ENCODE measurements around the gene PTPRN. TPM values are rescaled to one million over a fixed set of nuclear protein-coding genes. Genes with fewer than 3 reads are reported as not detected.

Gene PTPRN
- total and polyA plus RNA-seq, 9 of the 15 experiments (the other 6 are each of a cell fraction or from before 2014, with no cell fraction given) = 0.15 to 2.4 (median 0.43) TPM; not detected in 1

DNA sequence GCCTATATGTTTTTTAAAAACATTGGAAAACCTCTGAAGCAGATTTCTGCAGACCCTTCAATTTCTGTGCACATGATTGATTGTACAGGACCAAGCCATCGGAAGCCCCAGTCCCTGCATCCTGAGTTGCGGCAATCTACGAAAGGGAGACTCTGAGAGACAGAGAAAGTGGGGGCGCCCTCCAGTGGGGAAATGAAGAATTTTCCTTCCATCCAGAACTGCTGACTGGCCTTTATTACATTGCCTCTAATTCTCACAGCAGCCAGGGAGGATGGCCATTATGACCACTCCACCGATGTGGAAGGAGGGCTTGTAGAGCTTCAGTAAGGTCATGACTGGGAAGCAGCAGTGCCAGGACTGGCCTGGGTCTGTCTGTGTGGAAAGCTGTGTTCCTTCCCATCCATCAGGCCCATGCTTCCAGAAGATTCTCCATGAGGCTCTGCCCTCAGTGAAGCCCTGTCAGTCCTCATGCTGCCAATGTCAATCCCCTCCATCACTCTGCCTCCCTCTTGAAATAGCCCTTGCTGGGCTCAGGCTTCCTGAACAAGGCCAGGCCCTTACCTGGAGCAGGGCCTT is 43.3 kb upstream of the PTPRN start (continued):
- TF ChIP-seq NCOA4 (IDR thresholded peaks at IDR 0.05; ENCODE audit: partially characterized antibody) (no peak), MTF1 (CRISPR knock-in tag; IDR thresholded peaks at IDR 0.05; ENCODE audit: borderline replicate concordance) (no peak), TCFL5 (CRISPR knock-in tag; conservative IDR thresholded peaks at IDR 0.05) (no peak), GTF2E2 (tag; IDR thresholded peaks at IDR 0.05) (no peak), SRSF9 (IDR thresholded peaks at IDR 0.05; ENCODE audit: borderline replicate concordance, low read depth, low read length) (no peak)
- TF ChIP-seq, protein P1, sequence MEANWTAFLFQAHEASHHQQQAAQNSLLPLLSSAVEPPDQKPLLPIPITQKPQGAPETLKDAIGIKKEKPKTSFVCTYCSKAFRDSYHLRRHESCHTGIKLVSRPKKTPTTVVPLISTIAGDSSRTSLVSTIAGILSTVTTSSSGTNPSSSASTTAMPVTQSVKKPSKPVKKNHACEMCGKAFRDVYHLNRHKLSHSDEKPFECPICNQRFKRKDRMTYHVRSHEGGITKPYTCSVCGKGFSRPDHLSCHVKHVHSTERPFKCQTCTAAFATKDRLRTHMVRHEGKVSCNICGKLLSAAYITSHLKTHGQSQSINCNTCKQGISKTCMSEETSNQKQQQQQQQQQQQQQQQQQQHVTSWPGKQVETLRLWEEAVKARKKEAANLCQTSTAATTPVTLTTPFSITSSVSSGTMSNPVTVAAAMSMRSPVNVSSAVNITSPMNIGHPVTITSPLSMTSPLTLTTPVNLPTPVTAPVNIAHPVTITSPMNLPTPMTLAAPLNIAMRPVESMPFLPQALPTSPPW (CRISPR knock-in tag; IDR thresholded peaks at IDR 0.05) = no peak
- TF ChIP-seq, protein P2, sequence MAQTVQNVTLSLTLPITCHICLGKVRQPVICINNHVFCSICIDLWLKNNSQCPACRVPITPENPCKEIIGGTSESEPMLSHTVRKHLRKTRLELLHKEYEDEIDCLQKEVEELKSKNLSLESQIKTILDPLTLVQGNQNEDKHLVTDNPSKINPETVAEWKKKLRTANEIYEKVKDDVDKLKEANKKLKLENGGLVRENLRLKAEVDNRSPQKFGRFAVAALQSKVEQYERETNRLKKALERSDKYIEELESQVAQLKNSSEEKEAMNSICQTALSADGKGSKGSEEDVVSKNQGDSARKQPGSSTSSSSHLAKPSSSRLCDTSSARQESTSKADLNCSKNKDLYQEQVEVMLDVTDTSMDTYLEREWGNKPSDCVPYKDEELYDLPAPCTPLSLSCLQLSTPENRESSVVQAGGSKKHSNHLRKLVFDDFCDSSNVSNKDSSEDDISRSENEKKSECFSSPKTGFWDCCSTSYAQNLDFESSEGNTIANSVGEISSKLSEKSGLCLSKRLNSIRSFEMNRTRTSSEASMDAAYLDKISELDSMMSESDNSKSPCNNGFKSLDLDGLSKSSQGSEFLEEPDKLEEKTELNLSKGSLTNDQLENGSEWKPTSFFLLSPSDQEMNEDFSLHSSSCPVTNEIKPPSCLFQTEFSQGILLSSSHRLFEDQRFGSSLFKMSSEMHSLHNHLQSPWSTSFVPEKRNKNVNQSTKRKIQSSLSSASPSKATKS (CRISPR knock-in tag; IDR thresholded peaks at IDR 0.05) = no peak
- TF ChIP-seq, protein P3, sequence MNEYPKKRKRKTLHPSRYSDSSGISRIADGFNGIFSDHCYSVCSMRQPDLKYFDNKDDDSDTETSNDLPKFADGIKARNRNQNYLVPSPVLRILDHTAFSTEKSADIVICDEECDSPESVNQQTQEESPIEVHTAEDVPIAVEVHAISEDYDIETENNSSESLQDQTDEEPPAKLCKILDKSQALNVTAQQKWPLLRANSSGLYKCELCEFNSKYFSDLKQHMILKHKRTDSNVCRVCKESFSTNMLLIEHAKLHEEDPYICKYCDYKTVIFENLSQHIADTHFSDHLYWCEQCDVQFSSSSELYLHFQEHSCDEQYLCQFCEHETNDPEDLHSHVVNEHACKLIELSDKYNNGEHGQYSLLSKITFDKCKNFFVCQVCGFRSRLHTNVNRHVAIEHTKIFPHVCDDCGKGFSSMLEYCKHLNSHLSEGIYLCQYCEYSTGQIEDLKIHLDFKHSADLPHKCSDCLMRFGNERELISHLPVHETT (CRISPR knock-in tag; conservative IDR thresholded peaks at IDR 0.05 in 1 of 2, IDR thresholded peaks at IDR 0.05 in 1 of 2) = no peak
- TF ChIP-seq, protein P4, sequence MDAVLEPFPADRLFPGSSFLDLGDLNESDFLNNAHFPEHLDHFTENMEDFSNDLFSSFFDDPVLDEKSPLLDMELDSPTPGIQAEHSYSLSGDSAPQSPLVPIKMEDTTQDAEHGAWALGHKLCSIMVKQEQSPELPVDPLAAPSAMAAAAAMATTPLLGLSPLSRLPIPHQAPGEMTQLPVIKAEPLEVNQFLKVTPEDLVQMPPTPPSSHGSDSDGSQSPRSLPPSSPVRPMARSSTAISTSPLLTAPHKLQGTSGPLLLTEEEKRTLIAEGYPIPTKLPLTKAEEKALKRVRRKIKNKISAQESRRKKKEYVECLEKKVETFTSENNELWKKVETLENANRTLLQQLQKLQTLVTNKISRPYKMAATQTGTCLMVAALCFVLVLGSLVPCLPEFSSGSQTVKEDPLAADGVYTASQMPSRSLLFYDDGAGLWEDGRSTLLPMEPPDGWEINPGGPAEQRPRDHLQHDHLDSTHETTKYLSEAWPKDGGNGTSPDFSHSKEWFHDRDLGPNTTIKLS (IDR thresholded peaks at IDR 0.05; ENCODE audit: borderline replicate concordance, low read depth) = no peak
- TF ChIP-seq, protein P5, sequence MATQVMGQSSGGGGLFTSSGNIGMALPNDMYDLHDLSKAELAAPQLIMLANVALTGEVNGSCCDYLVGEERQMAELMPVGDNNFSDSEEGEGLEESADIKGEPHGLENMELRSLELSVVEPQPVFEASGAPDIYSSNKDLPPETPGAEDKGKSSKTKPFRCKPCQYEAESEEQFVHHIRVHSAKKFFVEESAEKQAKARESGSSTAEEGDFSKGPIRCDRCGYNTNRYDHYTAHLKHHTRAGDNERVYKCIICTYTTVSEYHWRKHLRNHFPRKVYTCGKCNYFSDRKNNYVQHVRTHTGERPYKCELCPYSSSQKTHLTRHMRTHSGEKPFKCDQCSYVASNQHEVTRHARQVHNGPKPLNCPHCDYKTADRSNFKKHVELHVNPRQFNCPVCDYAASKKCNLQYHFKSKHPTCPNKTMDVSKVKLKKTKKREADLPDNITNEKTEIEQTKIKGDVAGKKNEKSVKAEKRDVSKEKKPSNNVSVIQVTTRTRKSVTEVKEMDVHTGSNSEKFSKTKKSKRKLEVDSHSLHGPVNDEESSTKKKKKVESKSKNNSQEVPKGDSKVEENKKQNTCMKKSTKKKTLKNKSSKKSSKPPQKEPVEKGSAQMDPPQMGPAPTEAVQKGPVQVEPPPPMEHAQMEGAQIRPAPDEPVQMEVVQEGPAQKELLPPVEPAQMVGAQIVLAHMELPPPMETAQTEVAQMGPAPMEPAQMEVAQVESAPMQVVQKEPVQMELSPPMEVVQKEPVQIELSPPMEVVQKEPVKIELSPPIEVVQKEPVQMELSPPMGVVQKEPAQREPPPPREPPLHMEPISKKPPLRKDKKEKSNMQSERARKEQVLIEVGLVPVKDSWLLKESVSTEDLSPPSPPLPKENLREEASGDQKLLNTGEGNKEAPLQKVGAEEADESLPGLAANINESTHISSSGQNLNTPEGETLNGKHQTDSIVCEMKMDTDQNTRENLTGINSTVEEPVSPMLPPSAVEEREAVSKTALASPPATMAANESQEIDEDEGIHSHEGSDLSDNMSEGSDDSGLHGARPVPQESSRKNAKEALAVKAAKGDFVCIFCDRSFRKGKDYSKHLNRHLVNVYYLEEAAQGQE (IDR thresholded peaks at IDR 0.05; ENCODE audit: borderline replicate concordance) = peak; percentile 65
- TF ChIP-seq, protein P5 (CRISPR knock-in tag; IDR thresholded peaks at IDR 0.05; ENCODE audit: low read depth) = no peak
